Lower lobe of right lung (tissue), 2 donors: ENCODE results near the gene NPLOC4. TPM values are rescaled to one million over a fixed set of nuclear protein-coding genes. Genes with fewer than 3 reads are reported as not detected.
A peak's percentile ranks its signal among the peaks of the same experiment; 100 is the strongest.

Experiments used
- ATAC-seq, 2 donors: fragments of 200-7000 bp; cut with Tn5 transposase; one replicate each; pipeline ENCODE4 v1.9.1; 2020 to 2022; ENCODE audit warnings: mild to moderate bottlenecking in 2 of 2, moderate library complexity in 2 of 2
- DNase-seq: peaks from one replicate; pipeline ENCODE4 v3.0.0-alpha.2; 2020
- H3K27ac ChIP-seq: fragments of 200-600 bp; one replicate; pipeline ENCODE4 v1.8.0; 2022
- H3K27me3 ChIP-seq: fragments of 200-600 bp; one replicate; pipeline ENCODE4 v1.8.0; 2022; ENCODE audit warnings: low read depth
- H3K36me3 ChIP-seq: fragments of 200-600 bp; one replicate; pipeline ENCODE4 v1.8.0; 2022; ENCODE audit warnings: mild to moderate bottlenecking
- H3K4me1 ChIP-seq: fragments of 200-600 bp; one replicate; pipeline ENCODE4 v1.8.0; 2022
- H3K4me3 ChIP-seq: fragments of 200-600 bp; one replicate; pipeline ENCODE4 v1.8.0; 2022; ENCODE audit warnings: mild to moderate bottlenecking
- H3K9me3 ChIP-seq: fragments of 200-600 bp; one replicate; pipeline ENCODE4 v1.8.0; 2022
- intact Hi-C: fragments of 100-400 bp; cut with DNase I; formaldehyde crosslinking; loops from one replicate; pipeline ENCODE4 v1.11.0; 2022
- total RNA-seq: library from RNA; stranded (reverse); fragmentation: NEBNext Ultra II Directional; extraction: Animal tissue kit (Norgen Biotek cat#: 25700); gene quantifications from one replicate; pipeline ENCODE4 v1.2.1, GENCODE V29; 2021
- TF ChIP-seq, protein P1 (sequence below): fragments of 200-600 bp; IDR thresholded peaks from one replicate; pipeline ENCODE4 v1.8.0; 2022; ENCODE audit warnings: antibody characterized with exemption, mild to moderate bottlenecking
- donor health status: DM: no; HTN: yes; CAD: no; lungs with severe emphysema.

NPLOC4 gene
- total RNA-seq, 1 donor from 2014 or later: 69.6 TPM

DNA sequence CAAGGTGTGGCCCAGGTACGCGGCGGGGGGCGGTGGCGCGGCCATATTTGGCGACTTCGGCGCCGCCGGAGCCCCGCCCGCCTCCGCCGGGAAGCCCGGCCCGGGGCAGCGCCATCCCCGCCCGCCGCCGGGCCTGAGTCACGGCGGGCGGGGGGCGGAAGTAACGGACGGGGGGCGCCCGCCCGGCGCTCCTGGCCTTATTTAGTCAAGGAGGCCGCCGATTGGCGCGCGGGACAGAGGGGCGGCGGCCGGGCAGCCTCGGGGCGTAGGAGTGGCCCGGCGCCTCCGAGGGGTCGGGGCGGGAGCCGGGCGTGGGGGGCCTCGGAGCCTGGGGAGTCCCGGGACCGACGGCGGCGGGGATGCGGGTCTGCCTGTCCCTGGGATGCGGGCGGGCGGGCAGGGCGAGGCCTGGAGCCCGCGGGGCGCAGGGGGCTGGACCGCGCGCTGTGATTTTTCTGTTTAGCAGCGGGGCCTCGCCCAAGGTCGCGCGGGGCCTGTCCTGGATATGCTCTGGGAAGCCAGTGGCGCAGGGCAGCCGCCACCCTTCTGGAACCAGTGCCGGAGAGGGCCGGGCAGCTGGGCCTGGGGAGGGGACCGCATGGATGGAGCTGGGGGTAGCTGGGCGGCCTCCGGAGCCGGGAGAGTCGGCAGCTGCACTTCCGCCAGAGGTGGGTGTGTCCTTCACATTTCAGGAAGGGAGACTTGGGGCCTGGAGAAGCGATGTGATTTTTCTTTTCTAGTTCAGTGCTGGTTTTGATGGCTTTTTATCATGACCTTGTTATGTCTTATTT, 122.0 kb downstream of the NPLOC4 start:
- Histone ChIP-seq H3K9me3 (no peaks in the 10 kb centered on the region), H3K27ac (peak overlapping the region; percentile 100), H3K4me1 (peaks cover 49% of the 10 kb centered on the region), H3K27me3 (peaks cover 6% of the 10 kb centered on the region), H3K4me3 (peak overlapping the region; percentile 94), H3K36me3 (peaks cover 19% of the 10 kb centered on the region)
- ATAC-seq: peak; percentile 55 to 58
- intact Hi-C loops: no loop called here
- peak; percentile 89 for DNase-seq
- TF ChIP-seq, protein P1, sequence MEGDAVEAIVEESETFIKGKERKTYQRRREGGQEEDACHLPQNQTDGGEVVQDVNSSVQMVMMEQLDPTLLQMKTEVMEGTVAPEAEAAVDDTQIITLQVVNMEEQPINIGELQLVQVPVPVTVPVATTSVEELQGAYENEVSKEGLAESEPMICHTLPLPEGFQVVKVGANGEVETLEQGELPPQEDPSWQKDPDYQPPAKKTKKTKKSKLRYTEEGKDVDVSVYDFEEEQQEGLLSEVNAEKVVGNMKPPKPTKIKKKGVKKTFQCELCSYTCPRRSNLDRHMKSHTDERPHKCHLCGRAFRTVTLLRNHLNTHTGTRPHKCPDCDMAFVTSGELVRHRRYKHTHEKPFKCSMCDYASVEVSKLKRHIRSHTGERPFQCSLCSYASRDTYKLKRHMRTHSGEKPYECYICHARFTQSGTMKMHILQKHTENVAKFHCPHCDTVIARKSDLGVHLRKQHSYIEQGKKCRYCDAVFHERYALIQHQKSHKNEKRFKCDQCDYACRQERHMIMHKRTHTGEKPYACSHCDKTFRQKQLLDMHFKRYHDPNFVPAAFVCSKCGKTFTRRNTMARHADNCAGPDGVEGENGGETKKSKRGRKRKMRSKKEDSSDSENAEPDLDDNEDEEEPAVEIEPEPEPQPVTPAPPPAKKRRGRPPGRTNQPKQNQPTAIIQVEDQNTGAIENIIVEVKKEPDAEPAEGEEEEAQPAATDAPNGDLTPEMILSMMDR: no peak

DNA sequence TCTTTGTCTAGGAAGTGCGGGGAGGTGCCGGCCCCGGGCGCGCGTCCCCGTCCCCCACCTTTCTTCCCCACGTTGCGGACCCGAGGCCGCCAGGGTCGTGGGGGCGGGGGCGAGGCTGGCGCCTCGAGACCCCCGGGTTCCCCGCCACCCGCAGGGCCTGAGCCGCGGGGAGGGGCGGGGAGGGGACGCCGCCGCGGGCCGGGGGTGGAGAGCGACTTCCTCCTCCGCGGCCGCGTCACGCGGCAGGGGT, 122.5 kb downstream of the NPLOC4 start:
- Histone ChIP-seq H3K9me3 (no peaks in the 10 kb centered on the region), H3K4me1 (peaks cover 49% of the 10 kb centered on the region), H3K27ac (peak overlapping the region; percentile 100), H3K4me3 (peak overlapping the region; percentile 94), H3K36me3 (peaks cover 24% of the 10 kb centered on the region), H3K27me3 (peaks cover under 1% of the 10 kb centered on the region)
- ATAC-seq: no peak
- DNase-seq: no peak
- intact Hi-C loops: no loop called here
- TF ChIP-seq, protein P1: no peak

DNA sequence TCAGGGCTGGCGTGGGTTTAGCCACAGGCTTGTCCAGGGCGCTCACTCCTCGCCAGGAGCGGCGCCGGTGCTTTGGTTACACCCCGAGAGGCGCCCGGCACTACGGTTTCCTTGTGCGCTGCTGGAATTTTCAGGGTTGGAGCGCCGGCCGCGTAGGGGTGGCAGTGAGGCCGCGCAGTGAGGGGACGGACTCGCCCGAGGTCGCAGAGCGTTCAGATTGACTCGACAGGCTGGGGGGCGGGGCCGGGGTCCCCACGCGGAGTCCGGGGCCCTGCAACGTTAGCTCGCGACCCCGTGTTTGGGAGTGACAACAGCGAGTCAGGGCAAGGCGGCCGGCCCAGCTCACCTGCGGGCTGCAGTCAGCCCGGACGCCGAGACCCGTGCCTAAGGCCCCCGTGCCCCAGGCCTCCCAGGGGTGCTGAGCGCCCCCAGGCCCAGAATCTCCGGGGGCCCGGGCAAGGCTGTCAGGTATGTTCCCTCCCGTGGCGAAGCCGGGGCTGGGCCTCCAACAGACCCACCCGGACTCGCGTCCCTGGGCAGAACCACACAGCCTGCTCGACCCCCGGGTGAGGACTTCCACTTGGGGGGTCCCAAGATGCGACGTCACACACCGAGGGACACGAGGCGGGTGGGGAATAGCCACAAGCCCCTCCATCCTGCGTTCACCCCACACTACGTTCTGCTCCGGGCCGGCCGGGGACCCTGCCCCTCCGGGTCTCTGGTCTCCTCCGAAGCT, 123.0 kb downstream of the NPLOC4 start:
- Histone ChIP-seq H3K4me3 (peak overlapping the region; percentile 94), H3K9me3 (no peaks in the 10 kb centered on the region), H3K27me3 (no peaks in the 10 kb centered on the region), H3K27ac (peak overlapping the region; percentile 100), H3K36me3 (peaks cover 29% of the 10 kb centered on the region), H3K4me1 (peaks cover 49% of the 10 kb centered on the region)
- intact Hi-C loops: no loop called here
- ATAC-seq: peak; percentile 28 to 35
- TF ChIP-seq, protein P1: no peak
- DNase-seq: peak; percentile 83

DNA sequence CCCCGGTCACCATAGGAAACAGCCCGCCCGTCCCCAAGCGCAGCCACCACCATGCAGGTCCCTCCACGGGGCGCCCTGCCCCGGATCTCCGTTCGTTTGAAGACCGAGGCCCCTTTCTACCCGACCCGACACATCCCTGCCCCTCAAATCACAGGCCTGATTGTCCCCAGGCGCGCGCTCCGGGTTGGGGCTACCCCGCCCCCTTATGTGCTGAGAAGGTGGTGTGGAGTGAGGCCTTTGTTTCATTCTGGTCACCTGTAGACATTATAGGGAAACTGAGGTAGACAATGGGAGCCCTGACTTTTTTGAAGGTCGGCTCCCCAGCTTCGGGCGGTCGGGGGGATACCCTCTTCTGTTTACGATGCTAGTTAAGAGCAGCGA, 123.5 kb downstream of the NPLOC4 start:
- H3K4me3 ChIP-seq: peak overlapping the region; percentile 94
- H3K36me3 ChIP-seq: peaks cover 34% of the 10 kb centered on the region
- peak overlapping the region; percentile 100 for H3K27ac ChIP-seq
- DNase-seq: peak; percentile 78
- intact Hi-C loops: no loop called here
- TF ChIP-seq, protein P1: no peak
- no peaks in the 10 kb centered on the region for H3K9me3 ChIP-seq
- peak; percentile 32 to 36 for ATAC-seq
- no peaks in the 10 kb centered on the region for H3K27me3 ChIP-seq
- H3K4me1 ChIP-seq: peaks cover 49% of the 10 kb centered on the region

DNA sequence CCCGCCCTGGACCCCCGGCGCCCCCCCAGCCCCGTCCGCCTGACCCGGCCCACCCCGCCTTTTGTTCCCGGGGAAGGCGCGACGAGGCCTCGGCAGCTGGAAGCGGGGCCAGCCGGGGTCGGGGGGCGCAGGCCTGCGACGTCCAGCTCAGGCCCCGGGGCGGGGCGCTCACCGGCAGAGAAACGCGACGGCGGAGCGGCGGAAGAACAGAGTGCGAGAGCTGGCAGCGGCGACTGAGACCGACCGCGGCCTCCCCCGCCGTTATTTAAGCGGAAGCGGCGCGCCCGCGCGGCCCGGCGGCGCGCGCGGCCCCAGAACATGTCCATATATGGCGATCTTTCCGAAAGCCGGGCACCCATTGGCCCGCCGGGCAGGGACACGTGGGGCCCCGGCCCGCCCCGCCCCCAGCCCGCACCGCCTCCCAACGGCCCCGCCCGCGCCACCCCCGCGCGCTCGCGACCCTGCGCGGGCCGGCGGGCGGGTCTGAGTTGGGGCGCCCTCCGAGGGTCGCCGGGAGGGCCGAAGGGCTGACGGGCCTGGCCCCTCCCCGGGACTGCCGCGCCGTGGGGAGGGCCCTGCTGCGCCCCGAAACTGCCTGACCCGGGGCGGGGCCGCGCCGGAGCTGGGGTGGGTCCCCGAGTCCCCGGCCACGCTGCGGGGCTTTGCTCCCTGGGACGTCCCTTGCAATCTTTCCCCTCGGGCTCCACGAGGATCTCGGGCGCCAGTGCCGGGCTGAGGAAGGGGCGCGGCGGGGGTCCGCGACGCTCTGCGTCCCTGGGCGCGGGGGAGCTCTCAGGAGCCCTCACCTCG, 124.1 kb downstream of the NPLOC4 start, which contains the start of gene ACTG1:
TSS of gene ACTG1 (minus strand) at position 238 of the 810 bp plus-strand sequence. CDS start 445 bp downstream, outside the sequence.
- peak; percentile 75 to 85 for ATAC-seq

More for the DNA sequence above, 124.1 kb downstream of the NPLOC4 start, which contains the start of gene ACTG1:
- Histone ChIP-seq H3K9me3 (no peaks in the 10 kb centered on the region), H3K36me3 (peaks cover 34% of the 10 kb centered on the region), H3K4me1 (peaks cover 44% of the 10 kb centered on the region), H3K4me3 (peak within 1 kb of the TSS; percentile 94), H3K27me3 (no peaks in the 10 kb centered on the region), H3K27ac (peak within 1 kb of the TSS; percentile 100)
- peak; percentile 95 for DNase-seq
- intact Hi-C loops: no loop called here
- TF ChIP-seq, protein P1: no peak
